PFSK-1 (cell line): Measurements from ENCODE around the gene ATP13A4.

Experiments used
- POLR2AphosphoS5 ChIP-seq: IDR thresholded peaks from 2 replicates; pipeline ENCODE4 v1.6.1; 2012; ENCODE audit warnings: low read depth, mild to moderate bottlenecking, control low read depth, low read length, moderate library complexity
- TAF1 ChIP-seq: IDR thresholded peaks from 2 replicates; pipeline ENCODE4 v1.6.1; 2012; ENCODE audit warnings: low read length, control low read depth, borderline replicate concordance; ENCODE audit not compliant: insufficient read depth

- TF ChIP-seq TAF1 (no peak), POLR2AphosphoS5 (no peak)
Measured at GRCh38 chr3:193375614-193376013, 179.1 kb downstream of the ATP13A4 start.
